Right cardiac atrium (tissue), 5 donors: ENCODE results near the gene HDGFL2. TPM values are rescaled to one million over a fixed set of nuclear protein-coding genes. Genes with fewer than 3 reads are reported as not detected.

Source experiments
- ATAC-seq, 2 donors: fragments of 200-7000 bp; cut with Tn5 transposase; one replicate each; pipeline versions ENCODE4 v1.8.0 to v1.9.1; 2020; ENCODE audit warnings: moderate library complexity in 2 of 2, mild to moderate bottlenecking in 1 of 2
- DNase-seq, 3 donors: peaks; one replicate each; pipeline ENCODE4 v3.0.0-alpha.2; 2020
- H3K27ac ChIP-seq: one replicate; pipeline ENCODE4 v1.5.1; 2013; ENCODE audit warnings: mild to moderate bottlenecking, low read length, control low read depth, moderate library complexity
- H3K27me3 ChIP-seq: one replicate; pipeline ENCODE4 v1.6.1; 2013; ENCODE audit not compliant: control insufficient read depth, insufficient read depth
- H3K4me1 ChIP-seq: one replicate; pipeline ENCODE4 v1.6.1; 2013; ENCODE audit warnings: low read length; ENCODE audit not compliant: control insufficient read depth, insufficient read depth
- H3K4me3 ChIP-seq: one replicate; pipeline ENCODE4 v1.5.1; 2013; ENCODE audit warnings: low read length, control low read depth
- H3K9me3 ChIP-seq: one replicate; pipeline ENCODE4 v1.6.1; 2013; ENCODE audit warnings: low read length; ENCODE audit not compliant: control insufficient read depth
- WGBS: extraction: QIAGEN DNeasy Blood & Tissue Kit; methylation state at CpG from one replicate; pipeline ENCODE4 v1.1.7; 2013; 5-methylcytosine and 5-hydroxymethylcytosine counted together
- intact Hi-C, 4 donors: fragments of 100-400 bp; cut with DNase I; formaldehyde crosslinking; loops; one replicate each; pipeline versions ENCODE4 v1.11.0 to v1.14.0; 2022 to 2023
- polyA plus RNA-seq: library from polyadenylated mRNA; stranded (reverse); fragments of 200-250 nt; gene quantifications from one replicate; pipeline ENCODE4 v1.2.3, GENCODE V29; 2013
- total RNA-seq, 4 donors: library from RNA; stranded (reverse); fragmentation: NEBNext Ultra II Directional; extraction: Animal tissue kit (Norgen Biotek cat#: 25700); gene quantifications; one replicate each; pipeline ENCODE4 v1.2.1, GENCODE V29; 2021
- donor health status: healthy with polysubstance abuse.
- donor health status: DM: no; HTN: yes; CAD: no.
- donor health status: DM: no; HTN: no; CAD: no.
- donor health status: DM: no; HTN: yes; CAD: no; lungs with severe emphysema.
- donor health status: DM: yes; HTN: yes; CAD: no.

The HDGFL2 gene
- total and polyA plus RNA-seq, 5 donors: 20.6 to 31.4 (median 28.6) TPM

DNA sequence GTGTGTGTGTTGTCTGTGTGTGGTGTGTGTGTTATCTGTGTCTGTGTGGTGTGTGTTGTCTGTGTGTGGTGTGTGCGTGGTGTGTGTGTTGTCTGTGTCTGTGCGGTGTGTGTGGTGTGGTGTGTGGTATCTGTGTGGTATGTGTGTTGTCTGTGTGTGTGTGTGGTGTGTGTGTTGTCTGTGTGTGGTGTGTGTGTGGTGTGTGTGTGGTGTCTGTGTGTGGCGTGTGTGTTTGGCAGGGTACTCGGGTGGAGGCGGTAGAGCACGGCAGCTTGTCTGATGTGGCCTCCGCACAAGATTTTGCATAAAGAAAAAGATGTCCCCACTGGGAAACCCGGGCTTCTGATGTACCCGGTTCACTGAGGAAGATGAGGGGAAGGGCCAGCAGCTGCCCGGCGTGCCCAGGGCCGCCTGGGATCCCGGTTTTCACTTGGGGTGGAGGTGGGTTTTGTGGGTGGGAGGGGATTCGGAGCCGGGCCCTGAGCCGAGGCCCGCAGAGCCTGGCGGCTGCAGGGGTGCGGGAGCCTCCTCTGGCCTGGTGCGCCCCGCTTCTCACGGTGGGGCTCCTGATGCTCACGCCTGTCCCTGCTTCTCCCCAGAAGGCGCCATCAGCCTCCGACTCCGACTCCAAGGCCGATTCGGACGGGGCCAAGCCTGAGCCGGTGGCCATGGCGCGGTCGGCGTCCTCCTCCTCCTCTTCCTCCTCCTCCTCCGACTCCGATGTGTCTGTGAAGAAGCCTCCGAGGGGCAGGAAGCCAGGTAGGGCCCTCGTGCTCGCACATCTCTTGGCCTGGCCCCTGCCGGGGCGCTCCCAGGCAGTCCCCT is 21.2 kb downstream of the HDGFL2 start:
- ATAC-seq (no peak), DNase-seq (peak in 2 of 3 donors; percentile 40 to 48)
- no peaks in the 10 kb centered on the region for H3K9me3 ChIP-seq
- intact Hi-C loops: no loop called here
- H3K27ac ChIP-seq: no peak overlapping the region
- 93% methylated on average over 41 of the region's 41 CpGs for WGBS
- no peak overlapping the region for H3K4me3 ChIP-seq
- no peaks in the 10 kb centered on the region for H3K27me3 ChIP-seq
- no peaks in the 10 kb centered on the region for H3K4me1 ChIP-seq

DNA sequence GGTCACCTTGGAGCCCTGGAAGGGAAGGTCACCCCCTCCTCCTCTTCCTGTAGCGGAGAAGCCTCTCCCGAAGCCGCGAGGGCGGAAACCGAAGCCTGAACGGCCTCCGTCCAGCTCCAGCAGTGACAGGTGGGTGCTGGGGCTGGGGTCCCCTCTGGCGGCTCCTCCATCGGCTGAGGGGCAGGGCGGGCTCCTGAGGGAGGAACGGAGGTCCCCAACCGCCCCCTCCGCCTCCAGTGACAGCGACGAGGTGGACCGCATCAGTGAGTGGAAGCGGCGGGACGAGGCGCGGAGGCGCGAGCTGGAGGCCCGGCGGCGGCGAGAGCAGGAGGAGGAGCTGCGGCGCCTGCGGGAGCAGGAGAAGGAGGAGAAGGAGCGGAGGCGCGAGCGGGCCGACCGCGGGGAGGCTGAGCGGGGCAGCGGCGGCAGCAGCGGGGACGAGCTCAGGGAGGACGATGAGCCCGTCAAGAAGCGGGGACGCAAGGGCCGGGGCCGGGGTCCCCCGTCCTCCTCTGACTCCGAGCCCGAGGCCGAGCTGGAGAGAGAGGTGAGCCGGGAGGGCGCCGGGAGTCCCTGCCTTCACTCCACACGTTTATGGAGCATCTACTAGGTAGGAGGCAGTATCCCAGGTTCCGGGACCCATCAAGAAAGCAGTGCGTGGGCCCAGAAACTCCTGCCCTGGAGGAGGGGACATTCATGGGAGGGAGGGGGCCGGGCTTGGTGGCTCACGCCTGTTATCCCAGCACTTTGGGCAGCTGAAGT is 22.0 kb downstream of the HDGFL2 start:
- Histone ChIP-seq H3K9me3 (no peaks in the 10 kb centered on the region), H3K4me3 (no peak overlapping the region), H3K27me3 (no peaks in the 10 kb centered on the region), H3K27ac (no peak overlapping the region), H3K4me1 (no peaks in the 10 kb centered on the region)
- intact Hi-C loops: no loop called here
- ATAC-seq: no peak
- WGBS: 95% methylated on average over 61 of the region's 61 CpGs
- peak in 2 of 3 donors; percentile 43 to 48 for DNase-seq

DNA sequence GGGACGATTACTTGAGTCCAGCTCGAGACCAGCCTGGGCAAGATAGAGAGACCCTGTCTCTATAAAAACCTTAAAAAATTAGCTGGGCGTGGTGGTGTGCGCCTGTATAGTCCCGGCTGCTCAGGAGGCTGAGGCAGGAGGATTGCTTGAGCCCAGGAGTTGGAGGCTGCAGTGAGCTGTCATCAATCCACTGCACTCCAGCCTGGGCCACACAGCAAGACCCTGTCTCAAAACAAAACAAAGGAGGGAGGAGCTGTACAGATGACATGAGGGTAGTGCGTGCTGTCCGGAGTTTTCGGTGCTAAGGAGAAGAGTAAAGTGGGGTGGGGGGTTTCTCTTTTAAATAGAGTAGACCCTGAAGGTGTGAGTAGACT is 22.6 kb downstream of the HDGFL2 start:
- WGBS: 98% methylated on average over 8 of the region's 8 CpGs
- Histone ChIP-seq H3K27me3 (no peaks in the 10 kb centered on the region), H3K4me3 (no peak overlapping the region), H3K27ac (no peak overlapping the region), H3K4me1 (no peaks in the 10 kb centered on the region), H3K9me3 (no peaks in the 10 kb centered on the region)
- intact Hi-C loops: no loop called here
- ATAC-seq: no peak
- DNase-seq: no peak

DNA sequence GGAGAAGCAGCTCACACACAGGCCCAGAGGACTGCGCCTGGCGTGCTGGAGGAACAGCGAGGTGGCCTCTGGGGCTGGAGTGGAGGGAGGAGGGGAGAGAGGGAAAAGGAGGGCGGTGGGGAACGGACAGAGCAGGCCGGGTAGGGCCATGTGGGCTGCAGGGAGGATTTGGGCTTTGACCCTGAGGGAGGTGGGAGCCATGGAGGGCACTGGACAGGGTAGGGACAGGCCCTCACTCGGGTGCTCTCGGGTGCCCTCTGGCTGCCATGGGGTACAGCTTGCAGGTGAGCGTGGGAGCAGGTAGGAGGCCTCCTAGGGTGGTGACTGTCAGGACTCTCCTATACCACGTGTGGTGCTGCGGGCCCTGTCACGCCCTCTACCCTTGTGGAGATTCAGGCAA is 23.4 kb downstream of the HDGFL2 start:
- intact Hi-C loops: no loop called here
- no peak overlapping the region for H3K27ac ChIP-seq
- no peaks in the 10 kb centered on the region for H3K27me3 ChIP-seq
- H3K4me3 ChIP-seq: no peak overlapping the region
- DNase-seq: peak in 2 of 3 donors; percentile 8 to 9
- no peaks in the 10 kb centered on the region for H3K9me3 ChIP-seq
- no peaks in the 10 kb centered on the region for H3K4me1 ChIP-seq
- WGBS: 89% methylated on average over 12 of the region's 12 CpGs
- peak; percentile 4 to 9 for ATAC-seq

DNA sequence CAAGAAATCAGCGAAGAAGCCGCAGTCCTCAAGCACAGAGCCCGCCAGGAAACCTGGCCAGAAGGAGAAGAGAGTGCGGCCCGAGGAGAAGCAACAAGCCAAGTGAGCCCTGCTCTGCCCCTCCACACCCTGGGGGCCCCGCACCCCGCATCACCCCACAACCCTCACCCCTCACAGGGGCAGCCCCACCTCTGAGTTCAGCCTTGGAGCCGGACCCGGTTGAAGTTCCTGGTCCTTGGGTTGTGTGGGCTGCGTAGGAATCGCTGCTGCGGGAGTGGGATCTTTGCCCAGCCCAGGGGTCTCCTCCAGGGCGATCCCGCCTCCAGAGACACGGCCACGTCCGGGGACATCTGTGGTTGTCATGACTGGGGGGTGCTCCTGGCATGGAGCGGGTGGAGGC is 24.2 kb downstream of the HDGFL2 start:
- Histone ChIP-seq H3K4me1 (no peaks in the 10 kb centered on the region), H3K27me3 (no peaks in the 10 kb centered on the region), H3K4me3 (no peak overlapping the region), H3K9me3 (no peaks in the 10 kb centered on the region), H3K27ac (no peak overlapping the region)
- ATAC-seq: no peak
- DNase-seq: peak in 1 of 3 donors; percentile 36
- intact Hi-C loops: no loop called here
- WGBS: 85% methylated on average over 18 of the region's 18 CpGs

DNA sequence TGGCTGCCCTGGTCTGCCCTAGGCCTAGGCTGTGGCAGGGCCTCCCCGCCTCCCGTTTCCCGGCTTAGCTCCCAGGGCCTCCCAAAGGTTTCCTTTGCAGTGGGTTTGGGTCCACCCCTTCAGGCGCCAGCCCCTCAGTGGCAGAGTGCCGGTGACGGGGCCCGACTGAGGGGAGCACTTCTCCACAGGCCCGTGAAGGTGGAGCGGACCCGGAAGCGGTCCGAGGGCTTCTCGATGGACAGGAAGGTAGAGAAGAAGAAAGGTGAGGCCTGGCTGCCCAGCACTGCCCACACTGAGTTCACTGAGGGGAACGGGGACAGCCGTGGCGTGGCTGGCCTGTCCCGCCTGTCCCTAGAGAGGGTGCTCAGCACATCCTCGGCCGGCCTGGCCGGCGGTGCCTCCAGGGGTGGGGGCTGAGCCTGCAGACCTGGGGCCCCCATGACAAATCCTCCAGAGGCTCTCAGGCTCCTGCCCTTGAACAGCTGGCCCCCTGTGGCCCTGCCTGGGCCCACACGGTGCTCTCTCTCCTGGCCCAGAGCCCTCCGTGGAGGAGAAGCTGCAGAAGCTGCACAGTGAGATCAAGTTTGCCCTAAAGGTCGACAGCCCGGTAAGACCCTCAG is 25.8 kb downstream of the HDGFL2 start:
- WGBS: 90% methylated on average over 25 of the region's 25 CpGs
- Histone ChIP-seq H3K4me1 (no peaks in the 10 kb centered on the region), H3K9me3 (no peaks in the 10 kb centered on the region), H3K4me3 (no peak overlapping the region), H3K27ac (no peak overlapping the region), H3K27me3 (no peaks in the 10 kb centered on the region)
- ATAC-seq (no peak), DNase-seq (no peak)
- intact Hi-C loops: no loop called here

DNA sequence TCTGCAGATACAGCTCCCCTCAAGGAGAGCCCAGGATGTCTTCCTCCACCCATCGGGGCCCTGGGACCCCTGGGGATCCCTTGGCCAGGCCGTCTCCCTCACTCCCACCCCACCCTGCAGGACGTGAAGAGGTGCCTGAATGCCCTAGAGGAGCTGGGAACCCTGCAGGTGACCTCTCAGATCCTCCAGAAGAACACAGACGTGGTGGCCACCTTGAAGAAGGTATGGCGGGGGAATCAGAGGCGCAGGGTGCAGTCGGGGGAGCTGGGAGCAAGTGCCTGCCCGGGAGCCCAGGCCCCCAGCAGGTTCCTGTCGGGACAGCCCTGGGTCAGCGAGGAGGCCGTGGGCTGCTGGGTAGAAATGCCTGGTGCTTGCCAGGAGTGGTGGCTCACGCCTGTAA is 26.6 kb downstream of the HDGFL2 start:
- intact Hi-C loops: no loop called here
- H3K27me3 ChIP-seq: no peaks in the 10 kb centered on the region
- 95% methylated on average over 12 of the region's 12 CpGs for WGBS
- DNase-seq (no peak), ATAC-seq (no peak)
- H3K27ac ChIP-seq: no peak overlapping the region
- no peaks in the 10 kb centered on the region for H3K4me1 ChIP-seq
- no peak overlapping the region for H3K4me3 ChIP-seq
- H3K9me3 ChIP-seq: no peaks in the 10 kb centered on the region

DNA sequence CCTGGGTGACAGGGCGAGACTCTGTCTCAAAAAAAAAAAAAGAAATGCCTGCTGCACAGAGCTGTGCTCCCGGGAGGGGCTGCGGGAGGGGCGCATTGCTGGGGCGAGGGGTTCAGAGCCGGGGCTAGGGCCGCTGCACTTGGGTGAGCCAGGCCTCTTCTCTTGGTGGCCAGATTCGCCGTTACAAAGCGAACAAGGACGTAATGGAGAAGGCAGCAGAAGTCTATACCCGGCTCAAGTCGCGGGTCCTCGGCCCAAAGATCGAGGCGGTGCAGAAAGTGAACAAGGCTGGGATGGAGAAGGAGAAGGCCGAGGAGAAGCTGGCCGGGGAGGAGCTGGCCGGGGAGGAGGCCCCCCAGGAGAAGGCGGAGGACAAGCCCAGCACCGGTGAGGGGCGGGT is 27.2 kb downstream of the HDGFL2 start:
- no peak overlapping the region for H3K27ac ChIP-seq
- intact Hi-C loops: no loop called here
- no peaks in the 10 kb centered on the region for H3K9me3 ChIP-seq
- H3K4me1 ChIP-seq: no peaks in the 10 kb centered on the region
- H3K4me3 ChIP-seq: no peak overlapping the region
- WGBS: 96% methylated on average over 23 of the region's 23 CpGs
- ATAC-seq: no peak
- DNase-seq: no peak
- H3K27me3 ChIP-seq: no peaks in the 10 kb centered on the region

DNA sequence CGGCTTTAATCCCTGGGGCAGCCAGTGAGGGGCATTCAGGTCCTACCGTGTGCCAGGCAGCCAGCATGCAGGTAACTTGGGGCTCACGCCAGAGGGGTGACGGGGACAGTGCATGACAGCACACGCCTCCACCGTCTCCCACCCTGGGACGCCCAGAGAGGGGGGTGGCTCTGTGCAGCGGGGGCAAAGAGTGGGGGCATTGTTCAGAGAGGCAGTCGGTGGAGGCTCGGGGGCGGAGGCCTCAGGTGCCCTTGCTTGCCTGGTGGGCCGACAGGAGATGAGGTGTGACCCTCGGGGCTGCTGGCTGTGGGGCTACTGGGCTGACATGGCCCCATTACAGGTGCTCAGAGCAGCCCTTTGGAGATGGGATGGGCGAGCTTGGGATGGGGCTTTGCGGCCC is 27.8 kb downstream of the HDGFL2 start:
- Histone ChIP-seq H3K4me3 (no peak overlapping the region), H3K4me1 (no peaks in the 10 kb centered on the region), H3K27me3 (no peaks in the 10 kb centered on the region), H3K27ac (no peak overlapping the region), H3K9me3 (no peaks in the 10 kb centered on the region)
- 90% methylated on average over 15 of the region's 15 CpGs for WGBS
- ATAC-seq (peak in 1 of 2 donors; percentile 5), DNase-seq (no peak)
- intact Hi-C loops: no loop called here

DNA sequence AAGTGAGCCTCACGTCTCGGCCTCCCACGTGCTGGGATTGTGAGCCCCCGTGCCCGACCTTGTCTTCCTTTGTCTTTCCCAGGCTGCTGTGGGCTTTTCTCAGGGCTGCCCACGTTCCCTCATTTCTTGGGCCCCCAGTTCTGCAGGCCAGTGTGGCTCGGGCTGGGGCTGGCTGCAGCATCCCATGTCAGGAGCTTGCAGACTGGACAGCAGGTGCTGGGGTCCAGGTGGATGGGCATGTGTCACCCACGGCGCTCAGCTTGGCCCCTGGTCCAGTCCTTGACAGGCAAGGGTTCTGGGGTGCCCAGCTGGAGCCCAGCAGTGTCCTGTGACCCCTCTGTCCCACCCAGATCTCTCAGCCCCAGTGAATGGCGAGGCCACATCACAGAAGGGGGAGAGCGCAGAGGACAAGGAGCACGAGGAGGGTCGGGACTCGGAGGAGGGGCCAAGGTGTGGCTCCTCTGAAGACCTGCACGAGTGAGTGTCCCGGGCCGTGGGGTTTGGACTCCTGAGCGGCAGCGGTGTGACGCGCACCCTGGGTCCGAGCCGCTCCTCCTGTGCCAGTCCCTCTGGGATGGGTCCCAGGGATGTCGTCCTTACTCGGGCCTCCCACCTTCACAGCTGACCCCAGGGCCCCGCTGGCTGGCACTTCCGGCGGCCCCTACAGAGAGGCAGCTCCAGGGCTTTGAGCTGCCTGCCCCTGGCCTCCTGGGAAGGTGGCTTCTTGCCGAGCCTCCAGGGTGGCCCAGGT is 28.9 kb downstream of the HDGFL2 start:
- Histone ChIP-seq H3K4me3 (no peak overlapping the region), H3K9me3 (no peaks in the 10 kb centered on the region), H3K4me1 (no peaks in the 10 kb centered on the region), H3K27ac (no peak overlapping the region), H3K27me3 (no peaks in the 10 kb centered on the region)
- intact Hi-C loops: no loop called here
- WGBS: 93% methylated on average over 29 of the region's 29 CpGs
- DNase-seq (no peak), ATAC-seq (peak; percentile 2 to 10)
